ENCODE measurements around the gene PAK5. TPM values are rescaled to one million over a fixed set of nuclear protein-coding genes. Genes with fewer than 3 reads are reported as not detected.

Gene PAK5
- total RNA-seq, 2 donors from 2014 or later: not detected

GRCh38 chr20:9490631-9491030 is 348.2 kb downstream of the PAK5 start:
- intact Hi-C loops (cut with DNase I): no loop called here
- no peak for DNase-seq
- ATAC-seq: no peak

GRCh38 chr20:9490161-9490560 is 348.7 kb downstream of the PAK5 start:
- intact Hi-C loops (cut with DNase I): no loop called here
- no peak for DNase-seq
- no peak for ATAC-seq

GRCh38 chr20:9488063-9488462 is 350.8 kb downstream of the PAK5 start:
- DNase-seq (no peak), ATAC-seq (no peak)
- intact Hi-C loops (cut with DNase I): no loop called here

Other genes starting within 250 kb of the PAK5 start
- 1 to 10 TPM; 2.3 to 2.5 TPM for gene ANKEF1, start 195.9 kb upstream of the PAK5 start, total RNA-seq

Measured in left cardiac atrium (tissue), 4 donors.